Lung microvascular endothelial cell (primary cell): ENCODE results near the gene RALGAPA2. TPM values are rescaled to one million over a fixed set of nuclear protein-coding genes. Genes with fewer than 3 reads are reported as not detected.

Experiments used
- DNase-seq, 2 donors: peaks; one replicate each; pipeline versions ENCODE4 v3.0.0 to v3.0.0-alpha.2; 2010; ENCODE audit warnings: low read depth in 2 of 2
- total RNA-seq: library from RNA; depleted of rRNA; stranded (reverse); fragments of >200 nt; gene quantifications from 2 replicates; pipeline ENCODE4 v1.2.1, GENCODE V29; 2014

RALGAPA2 gene
- total RNA-seq, 1 donor from 2014 or later: 43.1 TPM

GRCh38 chr20:20498076-20498861 lies 214.2 kb downstream of the RALGAPA2 start:
- DNase-seq: no peak

DNA sequence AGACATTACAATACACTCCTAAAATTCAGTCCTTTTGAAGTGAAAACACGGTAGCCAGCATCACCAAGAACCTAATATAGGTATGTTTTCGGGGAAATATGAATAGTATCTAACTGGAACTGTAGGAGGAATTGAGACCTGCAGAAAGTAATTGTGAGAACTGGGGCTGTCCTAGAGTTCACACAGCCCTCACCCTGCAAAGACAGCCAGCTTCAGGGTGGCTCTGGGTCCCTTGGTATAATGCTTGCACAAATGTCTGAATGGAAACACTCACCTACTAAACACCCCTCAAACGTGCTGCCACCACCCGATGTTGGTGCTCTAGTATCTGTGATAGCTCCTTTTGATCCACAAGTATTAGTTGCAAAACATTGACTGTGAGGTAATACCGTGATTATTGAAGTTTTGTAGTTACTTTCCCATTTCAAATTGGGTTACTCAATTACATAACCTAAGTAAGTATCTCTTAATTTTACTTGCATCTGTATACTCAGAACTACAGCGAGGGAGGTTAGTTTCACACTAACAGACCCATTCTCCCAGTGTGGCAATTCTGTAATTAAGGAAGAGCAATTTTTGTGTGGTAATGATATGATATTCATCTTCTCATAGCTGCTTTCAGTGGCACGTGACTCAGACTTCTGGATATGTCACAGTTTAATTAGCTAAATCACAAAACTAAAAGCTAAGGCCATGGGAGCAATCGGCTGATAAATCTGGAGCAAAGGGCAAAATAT lies 215.0 kb downstream of the RALGAPA2 start:
- DNase-seq: no peak

DNA sequence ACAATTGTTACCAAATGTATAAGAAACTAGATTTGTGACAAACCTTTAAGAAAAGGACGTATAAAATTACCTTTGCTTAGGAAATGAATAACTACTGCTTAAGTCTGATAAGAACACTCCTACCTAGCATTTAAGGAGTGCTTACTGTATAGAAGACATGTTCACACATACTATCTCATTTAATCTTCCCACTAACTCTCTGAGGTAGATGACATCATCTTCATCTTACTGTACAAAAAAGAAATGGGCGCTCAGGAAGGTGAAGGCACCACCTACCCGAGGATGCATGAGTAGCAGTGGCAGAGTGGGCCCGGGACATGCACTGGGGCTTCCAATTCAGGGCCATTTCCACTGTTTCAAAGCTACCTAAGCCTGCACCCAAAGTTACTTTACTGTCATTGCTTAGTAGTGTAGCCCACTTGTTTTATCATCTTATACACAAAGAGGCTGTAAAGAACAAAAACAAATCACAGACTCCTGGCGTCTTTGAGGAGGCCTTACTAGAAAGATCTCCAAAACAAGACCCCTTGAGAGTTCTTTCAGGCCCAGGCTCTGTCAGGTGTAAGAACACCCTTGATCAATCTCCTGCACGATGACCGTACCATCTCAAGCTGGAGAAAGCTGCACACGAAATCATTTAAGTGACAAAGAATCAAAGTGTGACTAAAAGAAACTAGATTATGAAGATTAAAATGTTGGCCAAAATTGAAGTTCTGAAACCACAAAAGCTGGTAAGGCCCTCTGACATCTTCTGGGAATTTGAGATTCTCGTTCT lies 216.5 kb downstream of the RALGAPA2 start:
- no peak for DNase-seq

DNA sequence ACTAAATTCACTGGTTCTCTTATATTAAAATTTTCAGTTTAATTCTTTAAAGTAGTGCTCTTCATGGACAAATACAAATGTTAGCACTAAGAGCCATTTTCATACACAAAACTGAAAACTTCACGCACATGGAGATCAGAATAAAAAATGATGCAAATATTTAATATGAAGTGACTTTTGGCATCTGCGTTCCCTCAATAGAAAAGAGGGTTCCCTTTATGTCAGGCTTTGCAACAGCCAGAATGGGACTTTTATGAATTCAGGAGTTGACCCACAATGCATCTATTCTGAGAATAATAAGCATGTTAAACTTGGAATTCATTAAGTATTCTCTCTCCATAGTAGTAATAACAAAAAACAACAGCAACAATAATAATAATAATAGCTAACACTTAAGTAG lies 218.7 kb downstream of the RALGAPA2 start:
- DNase-seq: no peak

DNA sequence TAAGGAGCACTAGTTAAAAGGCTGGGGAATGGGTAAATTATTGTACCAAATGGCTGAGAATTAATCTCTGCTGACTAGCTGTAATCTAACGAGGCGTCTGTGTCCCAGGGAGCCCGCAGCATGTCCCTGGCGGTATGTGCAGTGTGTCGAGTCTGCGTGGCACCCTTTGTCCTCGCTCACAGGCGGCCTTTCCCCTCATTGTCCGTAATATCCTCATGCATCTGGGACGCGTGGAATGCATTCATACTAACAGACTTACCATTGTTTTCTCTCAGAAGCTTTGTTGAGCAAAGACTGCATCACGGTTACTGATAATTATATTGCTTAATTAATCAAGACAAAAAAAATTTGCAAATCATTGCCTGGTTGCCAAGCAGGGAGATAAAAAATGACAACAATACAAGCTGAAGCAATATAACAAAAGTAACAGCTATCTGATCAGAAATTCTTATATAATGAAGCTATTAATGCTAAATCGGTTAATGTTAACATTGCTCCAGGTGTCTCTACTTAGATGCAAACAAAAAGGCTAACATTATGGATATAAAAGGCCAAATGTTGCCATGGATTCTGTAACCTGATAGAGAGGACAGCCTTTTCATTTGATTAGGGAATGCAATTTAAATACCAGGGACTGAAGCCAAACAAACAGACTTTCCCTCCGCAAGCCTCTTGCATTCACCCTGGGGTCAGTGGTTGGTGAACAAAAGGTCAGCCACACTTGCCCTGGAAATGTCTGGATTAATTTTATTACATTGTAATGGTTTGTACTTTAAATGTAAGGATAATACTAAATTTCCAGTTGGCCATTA lies 219.7 kb downstream of the RALGAPA2 start:
- peak; percentile 31 to 43 for DNase-seq

DNA sequence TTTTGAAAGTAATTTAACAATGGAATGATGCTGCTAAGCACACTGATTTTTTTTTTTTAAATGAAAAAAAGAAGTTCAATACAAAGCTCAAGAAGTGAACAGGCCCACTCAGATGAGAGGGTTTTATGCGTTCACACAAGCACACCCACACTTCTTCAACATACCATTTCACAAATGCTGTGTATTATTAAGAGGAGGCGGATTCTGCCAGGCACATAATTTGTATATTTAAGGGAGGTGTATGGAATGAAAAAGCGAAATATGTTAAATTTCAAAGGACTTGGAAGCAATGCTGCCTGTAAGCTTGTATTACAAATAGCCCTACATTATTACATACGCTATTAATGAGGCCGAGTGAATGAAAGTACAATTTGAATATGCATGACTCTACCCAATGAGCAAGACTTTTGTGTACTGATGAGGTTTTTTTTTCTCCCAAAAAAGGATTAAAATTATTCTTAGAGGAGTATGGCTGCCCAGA lies 220.6 kb downstream of the RALGAPA2 start:
- no peak for DNase-seq

DNA sequence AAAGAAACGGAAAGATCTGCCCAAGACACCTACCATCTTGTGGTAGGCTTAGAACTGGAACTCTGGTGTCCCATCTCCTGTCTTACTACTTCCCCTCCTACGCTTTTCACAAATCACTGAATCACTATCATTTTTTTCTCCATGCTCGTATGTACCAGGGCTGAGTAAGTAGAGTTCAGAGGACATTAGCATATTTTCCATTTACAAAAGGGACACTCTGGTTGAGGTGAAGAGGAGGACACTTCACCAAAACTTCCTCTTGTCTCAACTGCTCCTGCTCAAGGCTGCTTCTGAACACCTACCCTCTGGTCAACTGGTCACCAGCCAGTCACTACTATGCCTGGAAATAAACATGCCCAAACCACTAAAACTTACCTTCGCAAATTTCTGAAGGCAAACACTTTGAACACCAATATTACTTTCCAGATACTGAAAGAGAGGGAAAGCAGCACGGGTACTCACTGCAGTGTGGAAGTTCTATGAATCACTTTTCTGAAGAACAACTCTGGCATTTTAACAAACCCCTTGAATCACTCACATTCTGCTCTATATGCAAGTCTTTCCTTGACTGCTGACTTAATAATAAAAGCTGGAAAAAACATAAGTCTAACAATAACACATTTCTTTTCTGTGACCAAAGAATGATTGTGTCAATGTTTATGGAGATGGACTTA lies 221.2 kb downstream of the RALGAPA2 start:
- no peak for DNase-seq

DNA sequence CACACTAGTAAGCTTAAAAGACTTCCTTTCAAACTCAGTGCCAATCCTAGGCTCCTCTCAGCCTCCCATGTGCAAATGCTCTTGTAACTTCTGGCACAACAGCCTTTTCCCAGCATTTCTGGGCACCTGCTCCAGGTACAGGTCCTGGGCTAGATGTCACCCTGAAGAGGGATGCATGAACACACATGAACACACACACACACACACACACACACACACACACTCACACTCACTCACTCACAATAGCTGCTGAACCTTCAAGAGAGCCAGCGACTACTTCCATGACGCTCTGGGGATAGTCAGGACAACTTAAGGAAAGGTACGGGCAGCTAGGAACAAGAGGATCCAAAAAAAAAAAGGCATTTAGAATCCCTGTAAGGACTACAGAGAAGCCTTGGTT lies 221.8 kb downstream of the RALGAPA2 start:
- no peak for DNase-seq

GRCh38 chr20:20489648-20490341 lies 222.6 kb downstream of the RALGAPA2 start:
- DNase-seq: no peak

DNA sequence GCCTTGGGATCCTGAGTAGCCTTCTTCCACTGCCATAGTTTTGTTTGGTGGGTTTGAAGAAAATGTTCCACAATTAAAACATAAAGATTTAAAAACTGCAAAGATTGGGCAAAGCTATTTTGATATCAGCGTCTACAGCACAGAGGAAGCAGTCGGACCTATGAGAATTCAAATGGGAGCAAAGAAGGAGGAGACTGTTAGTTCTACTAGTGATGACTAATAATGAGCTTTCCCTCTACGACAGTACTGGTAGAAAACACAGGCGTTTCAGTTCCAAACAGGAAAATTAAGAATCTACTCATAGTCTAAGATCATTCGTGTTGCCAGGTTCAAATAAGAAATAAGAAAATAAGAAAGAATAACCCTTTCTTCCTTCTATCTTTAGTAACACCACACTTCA lies 223.4 kb downstream of the RALGAPA2 start:
- peak in 1 of 2 donors; percentile 35 for DNase-seq

DNA sequence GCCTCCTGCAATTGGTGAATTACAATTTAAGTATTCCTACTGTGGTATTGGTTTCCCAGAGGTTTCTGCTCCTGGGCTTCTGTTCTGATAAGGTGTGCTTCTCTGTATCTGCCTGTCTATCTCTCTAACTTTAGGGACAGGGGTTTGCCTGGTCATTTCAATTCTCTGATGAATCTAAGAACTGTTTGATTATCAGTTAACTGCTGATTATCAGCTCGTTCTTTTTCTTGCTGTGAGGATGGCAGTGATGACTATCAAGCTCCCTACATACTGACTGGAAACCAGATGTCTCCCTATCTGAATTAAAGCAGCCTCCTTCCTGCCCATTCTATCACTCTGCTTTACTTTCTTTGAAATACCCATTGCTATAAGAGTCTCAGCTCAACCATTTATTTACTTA lies 224.1 kb downstream of the RALGAPA2 start:
- DNase-seq: no peak

- DNase-seq: no peak
Observed at GRCh38 chr20:20487811-20488210, 224.6 kb downstream of the RALGAPA2 start.

DNA sequence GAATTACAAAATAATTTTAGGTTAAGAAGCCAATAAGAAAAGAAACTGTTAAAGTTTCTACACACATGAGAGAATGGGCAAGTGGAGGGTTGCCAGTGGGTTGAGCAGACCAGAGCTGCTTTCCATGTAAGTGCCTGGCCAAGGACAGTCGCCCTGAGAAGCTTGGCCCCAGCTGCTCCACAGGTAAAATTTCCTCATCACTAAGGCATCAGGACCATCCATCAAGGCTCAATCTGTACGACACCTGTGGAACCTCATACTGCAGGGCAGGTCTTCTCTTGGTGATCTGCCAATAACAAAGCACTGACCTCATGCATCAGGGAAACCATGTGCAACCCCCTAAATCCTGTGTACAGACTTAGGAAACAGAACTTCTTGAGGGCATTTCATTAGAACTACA lies 229.1 kb downstream of the RALGAPA2 start:
- no peak for DNase-seq

- DNase-seq: no peak
Observed at GRCh38 chr20:20482453-20482852, 230.0 kb downstream of the RALGAPA2 start.

DNA sequence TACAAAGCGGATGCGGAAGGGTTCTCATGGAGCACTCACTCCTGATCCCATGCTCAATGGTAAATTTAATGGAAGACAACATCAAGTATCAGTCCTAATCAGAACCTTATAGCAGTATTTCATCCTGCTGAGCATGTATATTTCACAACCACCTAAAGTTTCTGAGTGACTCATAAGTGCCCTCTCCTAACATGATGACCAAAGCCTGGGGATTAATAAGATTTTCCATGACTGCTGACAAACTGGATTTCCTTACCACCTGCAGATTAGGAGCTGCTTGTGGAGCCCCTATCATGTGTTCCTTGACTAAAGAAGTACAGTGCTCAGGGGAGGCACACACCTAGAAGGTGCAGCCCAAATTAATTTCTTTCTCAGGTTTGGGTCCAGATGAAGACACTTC lies 231.8 kb downstream of the RALGAPA2 start:
- peak; percentile 13 to 16 for DNase-seq

- no peak for DNase-seq
Observed at GRCh38 chr20:20480126-20480525, 232.3 kb downstream of the RALGAPA2 start.

DNA sequence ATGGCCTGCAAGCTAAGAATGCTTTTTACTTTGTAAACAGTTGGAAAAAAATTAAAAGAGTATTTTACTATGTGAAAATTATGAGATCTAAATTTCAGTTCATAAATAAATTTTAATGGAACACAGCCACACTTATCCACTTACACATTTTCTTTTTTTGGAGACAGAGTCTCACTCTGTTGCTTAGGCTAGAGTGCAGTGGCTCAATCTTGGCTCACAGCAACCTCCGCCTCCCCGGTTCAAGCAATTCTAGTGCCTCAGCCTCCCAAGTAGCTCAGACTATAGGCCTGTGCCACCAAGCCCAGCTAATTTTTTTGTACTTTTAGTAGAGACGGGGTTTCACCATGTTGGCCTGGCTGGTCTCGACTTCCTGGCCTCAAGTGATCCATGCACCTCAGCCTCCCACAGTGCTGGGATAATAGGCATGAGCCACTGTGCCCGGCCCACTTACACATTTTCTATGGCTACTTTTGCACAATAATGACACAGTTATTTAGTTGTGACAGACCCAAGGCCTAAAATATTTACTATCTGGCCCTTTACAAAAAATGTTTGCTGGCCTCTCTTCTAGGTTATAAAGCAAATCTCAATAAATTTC lies 234.9 kb downstream of the RALGAPA2 start:
- DNase-seq: no peak

DNA sequence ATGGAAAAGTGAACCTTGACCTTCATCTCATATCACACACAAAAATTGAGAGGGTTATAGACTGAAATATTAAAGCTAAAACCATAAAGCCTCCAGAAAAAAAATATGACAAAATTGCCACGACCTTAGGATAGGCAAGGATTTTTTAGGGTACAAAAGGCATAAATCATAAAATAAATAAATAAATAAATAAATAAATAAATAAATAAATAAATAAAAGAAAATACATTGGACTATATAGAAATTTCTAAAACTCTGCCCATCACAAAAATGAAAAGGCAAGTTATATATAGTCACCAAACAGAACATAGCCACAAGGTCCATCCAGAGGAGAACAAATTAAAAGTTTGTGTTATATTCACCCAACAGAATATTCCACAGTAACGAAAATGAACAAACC lies 235.9 kb downstream of the RALGAPA2 start:
- DNase-seq: no peak

DNA sequence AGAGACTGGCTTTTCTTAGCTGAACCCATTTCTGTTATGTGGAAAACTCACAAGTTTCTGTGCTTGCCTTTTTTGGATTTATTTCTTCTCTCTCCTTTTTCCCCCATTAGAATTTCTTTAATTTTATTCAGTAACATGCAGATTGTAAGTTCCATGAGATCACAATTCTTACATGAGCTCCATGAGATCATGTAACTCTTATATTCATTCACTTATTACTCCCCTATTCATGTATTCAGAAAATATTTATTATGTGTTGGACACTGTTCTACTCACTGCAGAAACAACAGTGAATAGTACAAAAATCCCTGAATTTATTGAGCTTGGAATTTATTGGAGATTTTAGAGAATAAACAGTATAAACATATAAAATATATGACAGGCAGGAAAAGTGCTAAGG lies 238.8 kb downstream of the RALGAPA2 start:
- no peak for DNase-seq
